ENCODE results near the gene NFKBIZ.

The NFKBIZ gene

GRCh38 chr3:101848754-101849713, at the start of gene NFKBIZ:
TSS of gene NFKBIZ (plus strand) at chr3:101849514. CDS start at chr3:101849629, 115 bp downstream.
- peak; percentile 82 to 91 for DNase-seq

GRCh38 chr3:101801174-101801573, 48.1 kb upstream of the NFKBIZ start:
- no peak for DNase-seq

- DNase-seq, result no peak
Measured at GRCh38 chr3:101802179-101802578, 47.1 kb upstream of the NFKBIZ start.

- peak in 1 of 2 donors; percentile 76 for DNase-seq
Measured at GRCh38 chr3:101803173-101803782, 46.0 kb upstream of the NFKBIZ start.

- DNase-seq, result no peak
Measured at GRCh38 chr3:101803939-101804338, 45.4 kb upstream of the NFKBIZ start.

GRCh38 chr3:101806491-101806890, 42.8 kb upstream of the NFKBIZ start:
- no peak for DNase-seq

- DNase-seq, result no peak
Measured at GRCh38 chr3:101807888-101808287, 41.4 kb upstream of the NFKBIZ start.

- peak in 1 of 2 donors; percentile 90 for DNase-seq
Measured at GRCh38 chr3:101809178-101810021, 39.9 kb upstream of the NFKBIZ start.

GRCh38 chr3:101810022-101810418, 39.3 kb upstream of the NFKBIZ start:
- DNase-seq, result no peak

GRCh38 chr3:101811875-101812274, 37.4 kb upstream of the NFKBIZ start:
- no peak for DNase-seq

GRCh38 chr3:101812895-101813294, 36.4 kb upstream of the NFKBIZ start:
- DNase-seq, result no peak

GRCh38 chr3:101813817-101814440, 35.4 kb upstream of the NFKBIZ start:
- peak in 1 of 2 donors; percentile 21 for DNase-seq

GRCh38 chr3:101814835-101815234, 34.5 kb upstream of the NFKBIZ start:
- DNase-seq, result no peak

GRCh38 chr3:101816215-101817149, 32.8 kb upstream of the NFKBIZ start:
- DNase-seq, result no peak

GRCh38 chr3:101817992-101818391, 31.3 kb upstream of the NFKBIZ start:
- DNase-seq, result peak in 1 of 2 donors; percentile 10

GRCh38 chr3:101819649-101820206, 29.6 kb upstream of the NFKBIZ start:
- peak in 1 of 2 donors; percentile 8 for DNase-seq

GRCh38 chr3:101821503-101821902, 27.8 kb upstream of the NFKBIZ start:
- DNase-seq, result no peak

GRCh38 chr3:101823525-101823924, 25.8 kb upstream of the NFKBIZ start:
- DNase-seq, result no peak

GRCh38 chr3:101824702-101825101, 24.6 kb upstream of the NFKBIZ start:
- no peak for DNase-seq

GRCh38 chr3:101825904-101826445, 23.3 kb upstream of the NFKBIZ start:
- DNase-seq, result no peak

Data from bone marrow (tissue), 2 donors.